Stimulated activated memory B cell treated with anti-CD40 and anti-IgM and Interleukin-4, amounts not matched to agents 10 μg/mL and 1 μg/mL and 100 μg/mL, for 72 hours (primary cell): ENCODE data around the gene NFILZ.

Source experiments
- ATAC-seq: fragments of 150-1000 bp; cut with Tn5 transposase; 2 replicates; pipeline ENCODE4 v1.10.0; 2021
- H3K27ac Mint-ChIP-seq: one replicate; pipeline ENCODE4 v1.8.0; 2022; ENCODE audit warnings: mild to moderate bottlenecking, mixed read lengths
- H3K27me3 Mint-ChIP-seq: one replicate; pipeline ENCODE4 v1.8.0; 2022; ENCODE audit warnings: mixed read lengths
- H3K36me3 Mint-ChIP-seq: one replicate; pipeline ENCODE4 v1.8.0; 2022; ENCODE audit warnings: mixed read lengths
- H3K4me1 Mint-ChIP-seq: one replicate; pipeline ENCODE4 v1.8.0; 2022; ENCODE audit warnings: mixed read lengths
- H3K4me3 Mint-ChIP-seq: one replicate; pipeline ENCODE4 v1.8.0; 2022; ENCODE audit warnings: mild to moderate bottlenecking, moderate library complexity, mixed read lengths
- H3K9me3 Mint-ChIP-seq: one replicate; pipeline ENCODE4 v1.8.0; 2022; ENCODE audit warnings: mixed read lengths

Gene NFILZ

DNA sequence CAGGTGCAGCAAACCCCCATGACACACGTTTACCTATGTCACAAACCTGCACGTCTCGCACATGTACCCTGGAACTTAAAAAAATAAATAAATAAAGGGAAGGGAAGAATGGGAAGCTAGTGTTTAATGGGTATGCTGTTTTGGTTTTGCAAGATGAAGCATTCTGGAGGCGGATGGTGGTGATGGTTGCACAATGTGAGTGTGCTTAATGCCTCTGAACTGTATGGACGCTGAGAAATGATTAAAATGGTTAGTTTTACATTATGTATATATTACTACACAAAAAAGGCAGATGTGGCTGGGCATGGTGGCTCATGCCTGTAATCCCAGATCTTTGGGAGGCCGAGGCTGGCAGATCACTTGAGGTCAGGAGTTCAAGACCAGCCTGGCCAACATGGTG lies 17.8 kb downstream of the NFILZ start:
- H3K36me3 Mint-ChIP-seq, result no peaks in the 10 kb centered on the region
- H3K4me1 Mint-ChIP-seq, result no peaks in the 10 kb centered on the region
- H3K27ac Mint-ChIP-seq, result no peak overlapping the region
- no peak overlapping the region for H3K4me3 Mint-ChIP-seq
- ATAC-seq, result no peak
- H3K27me3 Mint-ChIP-seq, result peaks cover 43% of the 10 kb centered on the region
- H3K9me3 Mint-ChIP-seq, result no peaks in the 10 kb centered on the region

DNA sequence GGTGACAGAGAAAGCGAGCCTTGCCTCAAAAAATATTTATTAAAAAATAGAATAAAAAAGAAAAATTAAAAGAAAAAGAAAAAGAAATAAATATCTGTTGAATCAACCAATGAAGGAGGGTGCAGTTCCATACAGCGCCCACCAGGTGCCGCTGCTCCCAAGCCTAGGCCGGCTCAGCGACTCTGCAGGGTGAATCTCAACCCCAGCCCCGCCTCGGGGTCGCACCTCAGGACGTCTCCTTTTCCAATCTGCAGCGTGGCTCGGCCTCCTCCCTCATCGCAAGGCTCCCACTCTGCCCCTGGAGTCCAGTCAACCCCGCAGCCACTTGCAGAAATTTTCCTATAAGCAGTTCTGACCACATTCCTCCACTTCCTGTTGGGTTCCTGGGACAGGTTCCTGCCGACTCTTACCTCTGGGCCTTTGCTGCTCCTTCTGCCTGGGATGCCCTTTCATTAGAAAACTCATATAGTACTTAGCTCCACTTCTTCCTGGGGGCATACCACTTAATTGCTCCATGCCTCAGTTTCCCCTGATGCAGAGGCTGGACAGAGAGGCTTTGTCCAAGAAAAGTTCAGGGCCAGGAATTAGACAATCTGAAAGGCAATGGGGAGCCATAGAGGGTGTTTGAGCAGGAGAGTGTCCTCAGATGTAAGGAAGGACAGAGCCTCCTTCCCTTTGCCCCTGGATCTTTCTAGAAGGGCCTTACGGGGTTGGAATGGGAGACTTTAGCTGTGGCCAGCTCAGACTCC lies 24.3 kb downstream of the NFILZ start:
- peak; percentile 46 for ATAC-seq
- no peak overlapping the region for H3K27ac Mint-ChIP-seq
- H3K9me3 Mint-ChIP-seq, result no peaks in the 10 kb centered on the region
- H3K27me3 Mint-ChIP-seq, result peaks cover 52% of the 10 kb centered on the region
- H3K4me3 Mint-ChIP-seq, result peak overlapping the region; percentile 29
- no peaks in the 10 kb centered on the region for H3K36me3 Mint-ChIP-seq
- H3K4me1 Mint-ChIP-seq, result peaks cover 22% of the 10 kb centered on the region

DNA sequence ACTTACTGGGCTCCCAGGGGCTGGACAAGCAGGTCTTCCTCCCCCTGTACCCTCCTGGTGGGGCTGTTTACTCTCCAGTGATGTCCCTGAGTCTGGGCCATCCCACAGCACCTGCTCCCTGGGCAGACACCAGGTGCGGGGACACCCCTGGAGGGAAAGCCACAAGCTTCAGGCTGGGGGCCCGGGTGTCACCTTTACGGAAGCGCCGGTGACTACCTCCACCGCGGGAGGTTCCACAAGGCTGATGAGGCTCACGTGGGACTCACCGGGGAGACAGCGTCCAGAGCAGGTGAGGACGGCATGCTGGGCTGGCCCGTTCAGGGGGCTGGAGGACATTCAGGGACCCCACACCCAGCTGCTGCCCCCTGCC lies 24.9 kb downstream of the NFILZ start:
- Mint-ChIP-seq H3K27ac (no peak overlapping the region), H3K9me3 (no peaks in the 10 kb centered on the region), H3K4me3 (no peak overlapping the region), H3K4me1 (peaks cover 22% of the 10 kb centered on the region), H3K36me3 (no peaks in the 10 kb centered on the region), H3K27me3 (peaks cover 52% of the 10 kb centered on the region)
- peak; percentile 44 for ATAC-seq

- Mint-ChIP-seq H3K4me3 (no peak overlapping the region), H3K36me3 (no peaks in the 10 kb centered on the region), H3K27ac (no peak overlapping the region), H3K4me1 (peaks cover 22% of the 10 kb centered on the region), H3K27me3 (peaks cover 45% of the 10 kb centered on the region), H3K9me3 (peaks cover 6% of the 10 kb centered on the region)
- no peak for ATAC-seq
These were observed 27.4 kb downstream of the NFILZ start for GRCh38 chr19:8657869-8658268.

DNA sequence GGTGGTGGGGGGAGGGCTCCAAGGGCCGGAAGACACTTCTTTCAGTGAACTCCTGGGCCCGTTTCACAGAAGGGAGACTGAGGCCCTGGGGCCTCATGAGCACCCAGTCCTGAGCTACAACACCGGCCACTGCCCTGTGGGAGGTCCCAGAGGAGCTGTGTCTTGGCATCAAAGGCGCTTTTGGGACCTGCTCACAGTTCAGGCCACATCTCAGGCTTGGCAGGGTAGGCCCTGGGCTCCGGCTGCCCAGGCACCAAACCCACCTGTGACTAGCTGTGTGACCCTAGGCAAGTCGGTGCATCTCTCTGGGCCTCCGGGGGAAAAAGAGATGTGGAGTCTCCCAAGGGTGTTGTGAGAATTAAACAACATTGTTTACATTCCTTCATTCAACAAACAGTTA lies 29.5 kb downstream of the NFILZ start:
- peaks cover 47% of the 10 kb centered on the region for H3K27me3 Mint-ChIP-seq
- no peak overlapping the region for H3K4me3 Mint-ChIP-seq
- no peaks in the 10 kb centered on the region for H3K36me3 Mint-ChIP-seq
- peaks cover 6% of the 10 kb centered on the region for H3K9me3 Mint-ChIP-seq
- H3K27ac Mint-ChIP-seq, result no peak overlapping the region
- ATAC-seq, result peak; percentile 18
- H3K4me1 Mint-ChIP-seq, result peaks cover 28% of the 10 kb centered on the region

DNA sequence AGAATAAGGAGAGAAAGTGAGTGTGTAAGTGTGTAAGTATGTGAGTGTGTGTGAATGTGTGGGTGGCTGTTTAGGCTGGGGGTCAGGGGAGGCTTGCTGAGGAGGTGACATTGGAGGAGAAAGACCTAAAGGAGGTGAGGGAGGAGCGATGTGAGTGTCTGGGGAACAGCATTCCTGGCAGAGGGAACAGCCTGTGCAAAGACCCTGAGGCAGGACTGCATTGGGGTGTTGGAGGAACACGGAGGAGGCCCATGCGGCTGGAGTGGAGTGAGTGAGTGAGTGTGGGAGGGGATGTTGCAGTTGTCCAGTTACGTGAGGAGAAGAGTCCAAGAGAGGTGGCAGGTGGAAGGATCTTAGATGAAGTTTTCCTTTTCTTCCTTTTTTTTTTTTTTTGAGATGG lies 31.8 kb downstream of the NFILZ start:
- peaks cover 14% of the 10 kb centered on the region for H3K4me1 Mint-ChIP-seq
- peaks cover 26% of the 10 kb centered on the region for H3K27me3 Mint-ChIP-seq
- no peak overlapping the region for H3K4me3 Mint-ChIP-seq
- no peak for ATAC-seq
- peaks cover 9% of the 10 kb centered on the region for H3K9me3 Mint-ChIP-seq
- no peak overlapping the region for H3K27ac Mint-ChIP-seq
- H3K36me3 Mint-ChIP-seq, result no peaks in the 10 kb centered on the region

DNA sequence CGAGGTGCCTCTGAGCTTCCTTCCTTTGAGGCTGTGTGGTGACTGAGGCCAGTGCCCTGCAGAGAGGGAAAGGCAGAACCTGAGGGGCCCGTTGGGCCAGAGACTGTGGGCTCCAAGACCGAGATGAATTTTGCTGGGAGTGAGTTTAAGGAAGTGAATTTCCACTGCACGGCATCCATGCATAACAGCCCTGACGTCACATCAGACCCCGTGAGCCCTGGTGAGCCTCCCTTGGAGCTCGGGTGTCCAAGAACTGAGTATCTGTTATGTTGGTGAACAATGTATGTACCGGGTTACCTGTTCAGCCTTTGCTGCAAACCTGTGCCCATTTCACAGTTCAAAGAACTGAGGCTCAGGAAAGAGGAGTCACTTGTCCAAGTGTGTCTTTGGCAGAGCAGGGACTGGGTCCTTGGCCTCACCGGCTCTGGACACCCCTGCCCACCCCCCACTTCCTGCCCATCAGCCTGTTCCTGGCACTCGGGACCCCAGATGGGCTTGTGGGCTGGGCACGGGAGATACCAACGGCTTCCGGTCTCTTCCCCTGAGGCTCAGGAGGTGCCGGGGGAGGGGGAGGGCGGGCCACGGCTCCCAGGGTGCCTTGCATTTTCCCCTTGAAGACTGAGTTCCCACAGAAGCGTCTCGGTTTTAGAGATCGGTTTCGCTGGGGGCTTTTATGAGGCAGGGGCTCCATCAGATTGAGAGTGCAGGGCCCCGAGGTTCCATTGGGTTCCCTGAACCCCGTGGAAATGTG lies 33.7 kb downstream of the NFILZ start:
- Mint-ChIP-seq H3K4me3 (peak overlapping the region; percentile 8), H3K36me3 (no peaks in the 10 kb centered on the region), H3K27me3 (peaks cover 17% of the 10 kb centered on the region), H3K9me3 (peaks cover 14% of the 10 kb centered on the region), H3K27ac (peak overlapping the region; percentile 55), H3K4me1 (peaks cover 14% of the 10 kb centered on the region)
- peak; percentile 34 for ATAC-seq

GRCh38 chr19:8664671-8665057 lies 34.2 kb downstream of the NFILZ start:
- Mint-ChIP-seq H3K9me3 (peaks cover 14% of the 10 kb centered on the region), H3K27me3 (peaks cover 17% of the 10 kb centered on the region), H3K27ac (no peak overlapping the region), H3K4me1 (peaks cover 14% of the 10 kb centered on the region), H3K36me3 (no peaks in the 10 kb centered on the region), H3K4me3 (no peak overlapping the region)
- no peak for ATAC-seq

DNA sequence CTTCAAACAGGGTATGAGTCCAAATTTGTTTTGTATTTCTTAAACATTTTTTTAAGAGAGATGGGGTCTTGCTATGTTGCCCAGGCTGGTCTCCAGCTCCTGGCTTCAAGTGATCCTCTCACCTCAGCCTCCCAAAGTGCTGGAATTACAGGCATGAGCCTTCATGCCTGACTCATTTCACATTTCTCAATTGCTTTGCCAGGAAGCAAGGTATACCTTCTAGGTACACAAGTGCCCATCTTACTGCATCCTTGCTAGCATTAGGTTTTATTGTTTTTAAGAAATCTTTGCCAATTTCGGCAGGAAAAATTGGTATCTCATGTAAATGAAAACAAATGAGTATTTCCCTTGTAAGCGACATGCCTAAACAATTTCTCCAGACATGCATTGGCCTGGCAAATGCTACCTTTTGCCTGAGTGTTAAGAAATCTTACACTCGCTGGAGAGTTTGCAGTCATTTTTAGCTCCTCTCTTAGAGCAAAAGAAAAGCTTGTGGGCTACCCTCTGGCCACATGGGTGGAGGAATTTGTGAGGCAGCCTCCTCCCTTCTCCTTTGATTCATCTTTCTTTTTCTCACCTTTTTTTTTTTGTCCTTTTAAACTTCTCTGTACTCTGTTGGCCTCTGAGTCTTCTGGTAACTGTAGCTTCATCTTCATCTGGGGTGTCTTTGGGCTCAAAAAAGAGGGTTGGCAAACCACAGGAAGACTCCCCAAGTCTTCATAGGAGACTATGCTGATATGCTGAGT lies 35.2 kb downstream of the NFILZ start:
- no peak overlapping the region for H3K27ac Mint-ChIP-seq
- H3K4me1 Mint-ChIP-seq, result peaks cover 14% of the 10 kb centered on the region
- H3K36me3 Mint-ChIP-seq, result no peaks in the 10 kb centered on the region
- H3K9me3 Mint-ChIP-seq, result peaks cover 14% of the 10 kb centered on the region
- no peak for ATAC-seq
- peaks cover 17% of the 10 kb centered on the region for H3K27me3 Mint-ChIP-seq
- H3K4me3 Mint-ChIP-seq, result no peak overlapping the region

DNA sequence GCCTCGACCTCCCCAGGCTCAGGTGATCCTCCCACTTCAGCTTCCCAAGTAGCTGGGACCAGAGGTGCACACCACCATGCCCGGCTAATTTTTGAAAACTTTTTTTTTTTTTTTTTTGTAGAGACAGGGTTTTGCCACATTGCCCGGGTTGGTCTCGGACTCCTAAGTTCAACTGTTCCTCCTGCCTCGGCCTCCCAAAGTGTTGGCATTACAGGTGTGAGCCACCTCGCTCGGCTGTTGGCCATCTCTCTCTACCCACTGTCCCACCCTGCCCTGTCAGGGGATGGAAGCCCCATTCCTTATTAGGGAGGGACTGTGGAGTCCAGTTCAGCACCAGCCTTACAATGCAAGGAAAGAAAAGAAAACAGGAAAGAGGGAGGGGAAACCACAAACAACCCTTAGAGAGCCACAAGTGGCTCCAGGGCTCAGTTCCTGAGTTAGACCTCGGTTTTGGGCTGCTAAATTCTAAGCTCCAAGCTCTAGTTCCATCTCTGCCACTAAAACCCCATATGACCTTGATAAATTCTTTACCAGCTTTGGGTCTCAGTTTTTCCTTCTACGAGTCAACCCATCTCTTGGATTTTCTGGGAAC lies 36.5 kb downstream of the NFILZ start:
- no peaks in the 10 kb centered on the region for H3K36me3 Mint-ChIP-seq
- ATAC-seq, result no peak
- peaks cover 12% of the 10 kb centered on the region for H3K9me3 Mint-ChIP-seq
- peaks cover 24% of the 10 kb centered on the region for H3K4me1 Mint-ChIP-seq
- H3K27me3 Mint-ChIP-seq, result peaks cover 14% of the 10 kb centered on the region
- no peak overlapping the region for H3K27ac Mint-ChIP-seq
- no peak overlapping the region for H3K4me3 Mint-ChIP-seq

- no peak for ATAC-seq
- no peak overlapping the region for H3K27ac Mint-ChIP-seq
- peaks cover 8% of the 10 kb centered on the region for H3K27me3 Mint-ChIP-seq
- no peak overlapping the region for H3K4me3 Mint-ChIP-seq
- peaks cover 10% of the 10 kb centered on the region for H3K4me1 Mint-ChIP-seq
- H3K36me3 Mint-ChIP-seq, result no peaks in the 10 kb centered on the region
- H3K9me3 Mint-ChIP-seq, result peaks cover 15% of the 10 kb centered on the region
These were observed 43.0 kb downstream of the NFILZ start for GRCh38 chr19:8673276-8673891.

DNA sequence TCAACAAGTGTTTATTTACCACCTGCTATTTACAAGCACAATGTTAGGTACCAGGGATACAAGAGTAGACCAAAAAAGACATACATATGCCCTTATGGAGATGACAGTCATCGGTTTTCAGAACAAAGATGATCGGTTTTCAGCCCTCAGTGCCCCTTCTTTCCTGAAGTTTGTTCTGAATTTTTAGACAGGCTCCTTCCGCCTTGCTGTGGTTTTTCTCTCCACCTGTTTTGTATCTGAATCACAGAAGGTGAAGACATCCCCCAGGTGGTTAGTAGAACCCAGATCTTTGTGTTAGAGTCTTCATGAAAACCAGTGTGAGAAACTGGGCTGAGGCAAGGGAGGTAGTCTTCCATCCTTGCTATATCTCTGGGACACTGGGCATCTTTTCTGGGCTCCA lies 44.6 kb downstream of the NFILZ start:
- Mint-ChIP-seq H3K27ac (no peak overlapping the region), H3K9me3 (peaks cover 15% of the 10 kb centered on the region), H3K27me3 (peaks cover 12% of the 10 kb centered on the region), H3K36me3 (no peaks in the 10 kb centered on the region), H3K4me1 (peaks cover 10% of the 10 kb centered on the region), H3K4me3 (no peak overlapping the region)
- no peak for ATAC-seq

DNA sequence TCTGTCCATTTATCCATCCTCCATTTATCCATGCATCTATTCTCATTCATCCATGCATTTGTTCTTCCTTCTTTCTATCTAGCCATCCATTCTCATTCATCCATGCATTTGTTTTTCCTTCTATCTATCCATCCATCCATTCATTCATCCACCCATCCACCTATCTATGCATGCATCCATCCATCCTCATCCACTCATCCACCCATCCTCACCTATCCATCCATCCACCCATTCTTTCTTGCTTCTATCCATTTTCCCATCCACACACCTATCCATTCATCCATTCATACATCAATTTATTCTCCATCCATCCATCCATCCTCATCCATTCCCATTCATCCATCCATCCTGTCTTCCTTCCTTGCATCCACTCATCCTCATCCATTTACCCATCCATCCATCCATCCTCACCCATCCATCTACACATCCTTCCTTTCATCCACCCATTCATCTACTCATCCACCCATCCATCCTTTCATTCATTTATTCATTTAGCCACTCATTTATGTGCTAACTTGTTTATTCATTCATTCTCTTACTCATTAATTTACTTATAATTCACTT lies 47.9 kb downstream of the NFILZ start:
- Mint-ChIP-seq H3K4me3 (no peak overlapping the region), H3K36me3 (no peaks in the 10 kb centered on the region), H3K27ac (no peak overlapping the region), H3K9me3 (peaks cover 29% of the 10 kb centered on the region), H3K27me3 (peaks cover 34% of the 10 kb centered on the region), H3K4me1 (no peaks in the 10 kb centered on the region)
- ATAC-seq, result no peak
